Measurements from ENCODE around the gene FOSL2. TPM values are rescaled to one million over a fixed set of nuclear protein-coding genes. Genes with fewer than 3 reads are reported as not detected.
A peak's percentile ranks its signal among the peaks of the same experiment; 100 is the strongest.

FOSL2 gene
- total and polyA plus RNA-seq, 8 donors: 11.7 to 114 (median 15.1) TPM

- H3K4me1 ChIP-seq: peaks cover 0 to 58% of the 10 kb centered on the region in 2 donors
- H3K27me3 ChIP-seq: no peaks in the 10 kb centered on the region
Observed at GRCh38 chr2:28362991-28363521, 29.6 kb upstream of the FOSL2 start.

GRCh38 chr2:28363686-28364280 is 28.9 kb upstream of the FOSL2 start:
- ATAC-seq (no peak), DNase-seq (no peak)
- H3K36me3 ChIP-seq: no peaks in the 10 kb centered on the region
- intact Hi-C loops (cut with DNase I): no loop called here
- no peak overlapping the region for H3K27ac ChIP-seq
- peaks cover 0 to 54% of the 10 kb centered on the region in 2 donors for H3K4me1 ChIP-seq
- no peak overlapping the region for H3K4me3 ChIP-seq
- TF ChIP-seq CTCF (IDR thresholded peaks at IDR 0.05): no peak
- H3K9me3 ChIP-seq: no peaks in the 10 kb centered on the region
- no peaks in the 10 kb centered on the region for H3K27me3 ChIP-seq

More at GRCh38 chr2:28362991-28363521, 29.6 kb upstream of the FOSL2 start:
- DNase-seq (no peak), ATAC-seq (no peak)
- H3K4me3 ChIP-seq: no peak overlapping the region
- no peak for TF ChIP-seq CTCF (IDR thresholded peaks at IDR 0.05)
- H3K36me3 ChIP-seq: no peaks in the 10 kb centered on the region
- no peaks in the 10 kb centered on the region for H3K9me3 ChIP-seq
- intact Hi-C loops (cut with DNase I): no loop called here
- H3K27ac ChIP-seq: no peak overlapping the region

DNA sequence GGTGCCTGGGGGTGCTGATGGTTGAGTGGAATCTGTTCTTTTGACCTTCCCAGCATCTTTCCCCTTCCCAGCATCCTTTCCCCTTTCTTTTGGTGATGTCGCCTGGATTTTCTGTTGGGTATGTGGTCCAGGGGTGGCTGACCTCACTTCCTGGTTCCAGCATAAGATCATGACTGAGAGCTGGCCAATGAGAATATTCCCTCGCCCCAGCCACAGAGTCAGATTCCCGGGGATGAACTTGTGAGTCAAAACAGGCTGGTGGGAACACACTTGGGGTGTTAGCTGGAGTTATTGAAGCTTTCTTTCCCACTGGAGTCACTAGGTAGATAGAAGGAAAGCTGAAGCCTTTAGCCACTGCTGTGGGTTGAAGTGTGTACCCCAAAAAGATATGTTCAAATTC is 28.0 kb upstream of the FOSL2 start:
- H3K27ac ChIP-seq: no peak overlapping the region
- no peaks in the 10 kb centered on the region for H3K27me3 ChIP-seq
- ATAC-seq: no peak
- TF ChIP-seq CTCF (IDR thresholded peaks at IDR 0.05): no peak
- peaks cover 0 to 45% of the 10 kb centered on the region in 2 donors for H3K4me1 ChIP-seq
- DNase-seq: no peak
- intact Hi-C loops (cut with DNase I): no loop called here
- H3K36me3 ChIP-seq: no peaks in the 10 kb centered on the region
- no peak overlapping the region for H3K4me3 ChIP-seq
- H3K9me3 ChIP-seq: no peaks in the 10 kb centered on the region

- ATAC-seq (no peak), DNase-seq (no peak)
- Histone ChIP-seq H3K4me3 (no peak overlapping the region), H3K4me1 (peaks cover 0 to 40% of the 10 kb centered on the region in 2 donors), H3K9me3 (no peaks in the 10 kb centered on the region), H3K27me3 (no peaks in the 10 kb centered on the region), H3K36me3 (no peaks in the 10 kb centered on the region), H3K27ac (no peak overlapping the region)
- TF ChIP-seq CTCF (IDR thresholded peaks at IDR 0.05): no peak
- intact Hi-C loops (cut with DNase I): no loop called here
Observed at GRCh38 chr2:28365158-28365557, 27.5 kb upstream of the FOSL2 start.

GRCh38 chr2:28366149-28366495 is 26.5 kb upstream of the FOSL2 start:
- Histone ChIP-seq H3K36me3 (no peaks in the 10 kb centered on the region), H3K27me3 (no peaks in the 10 kb centered on the region), H3K4me3 (no peak overlapping the region), H3K27ac (peak overlapping the region in 1 of 2 donors; percentile 23), H3K9me3 (no peaks in the 10 kb centered on the region), H3K4me1 (peaks cover 0 to 30% of the 10 kb centered on the region in 2 donors)
- DNase-seq (no peak), ATAC-seq (no peak)
- no peak for TF ChIP-seq CTCF (IDR thresholded peaks at IDR 0.05)
- intact Hi-C loops (cut with DNase I): no loop called here

Measured in left lung (tissue), 10 donors.